CD14-positive monocyte (primary cell): Measurements from ENCODE around the gene IL4R. TPM values are rescaled to one million over a fixed set of nuclear protein-coding genes. Genes with fewer than 3 reads are reported as not detected.

Source experiments
- DNase-seq, 3 donors: peaks; one replicate each; pipeline ENCODE4 v3.0.0-alpha.2; 2011 to 2022
- H2AFZ ChIP-seq: 2 replicates; pipeline ENCODE4 v1.6.0; 2012; ENCODE audit warnings: mild to moderate bottlenecking, low read depth, low read length, inconsistent platforms; ENCODE audit not compliant: insufficient read depth, poor library complexity, severe bottlenecking
- H3K27ac ChIP-seq, 2 donors: 1 replicate in 1 of 2; 2 replicates in 1 of 2; pipeline ENCODE4 v1.5.1; 2012 to 2013; ENCODE audit warnings: low read length in 2 of 2, control low read depth in 1 of 2, inconsistent platforms in 1 of 2, low read depth in 1 of 2, mild to moderate bottlenecking in 1 of 2
- H3K27me3 ChIP-seq, 2 donors: one replicate each; pipeline versions ENCODE4 v1.6.0 to v1.6.1; 2011 to 2013; ENCODE audit warnings: low read length in 2 of 2; ENCODE audit not compliant: control insufficient read depth in 2 of 2, insufficient read depth in 2 of 2
- H3K36me3 ChIP-seq, 2 donors: replicated peaks in 1 of 2; 1 replicate in 1 of 2; 2 replicates in 1 of 2; pipeline versions ENCODE4 v1.5.1 to v1.6.1; 2012 to 2013; ENCODE audit warnings: low read length in 2 of 2, control low read depth in 1 of 2, inconsistent platforms in 1 of 2, mild to moderate bottlenecking in 1 of 2; ENCODE audit not compliant: insufficient read depth in 2 of 2, control insufficient read depth in 1 of 2
- H3K4me1 ChIP-seq, 2 donors: 1 replicate in 1 of 2; 2 replicates in 1 of 2; pipeline versions ENCODE4 v1.5.1 to v1.6.1; 2012 to 2013; ENCODE audit warnings: low read length in 2 of 2, control low read depth in 1 of 2, inconsistent platforms in 1 of 2, mild to moderate bottlenecking in 1 of 2, moderate library complexity in 1 of 2; ENCODE audit not compliant: insufficient read depth in 2 of 2, control insufficient read depth in 1 of 2
- H3K4me2 ChIP-seq: replicated peaks from 2 replicates; pipeline ENCODE3; 2012; ENCODE audit warnings: low read length, moderate library complexity, mild to moderate bottlenecking; ENCODE audit not compliant: poor library complexity, severe bottlenecking; ENCODE audit errors: extremely low read depth
- H3K4me3 ChIP-seq, 3 experiments: fragments of 200-600 bp in 1 of 3; sonication (generic) in 1 of 3; replicated peaks in 1 of 3; 1 replicate in 2 of 3; 2 replicates in 1 of 3; pipeline ENCODE4 v1.5.1; 2011 to 2013; ENCODE audit warnings: low read length in 3 of 3, mild to moderate bottlenecking in 3 of 3, control low read depth in 2 of 3, low read depth in 2 of 3, inconsistent platforms in 1 of 3, moderate library complexity in 1 of 3
- H3K79me2 ChIP-seq: 2 replicates; pipeline ENCODE4 v1.6.0; 2012; ENCODE audit warnings: mild to moderate bottlenecking, control low read depth, inconsistent platforms, low read length, moderate library complexity; ENCODE audit not compliant: insufficient read depth
- H3K9ac ChIP-seq: 2 replicates; pipeline ENCODE4 v1.6.0; 2017; ENCODE audit warnings: low read length, mild to moderate bottlenecking; ENCODE audit not compliant: insufficient read depth, poor library complexity, severe bottlenecking
- H3K9me3 ChIP-seq, 2 donors: replicated peaks in 1 of 2; 1 replicate in 1 of 2; 2 replicates in 1 of 2; pipeline versions ENCODE4 v1.5.1 to v1.6.1; 2012 to 2013; ENCODE audit warnings: low read length in 2 of 2, control low read depth in 1 of 2; ENCODE audit not compliant: control insufficient read depth in 1 of 2, insufficient read depth in 1 of 2
- H4K20me1 ChIP-seq: 2 replicates; pipeline ENCODE4 v1.6.0; 2012; ENCODE audit warnings: mild to moderate bottlenecking, low read length, control low read depth, moderate library complexity; ENCODE audit not compliant: insufficient read depth
- H3K27ac Mint-ChIP-seq, 7 donors: one replicate each; pipeline ENCODE4 v1.8.0; 2020; ENCODE audit warnings: mild to moderate bottlenecking in 7 of 7, mixed read lengths in 7 of 7, moderate library complexity in 6 of 7, inconsistent platforms in 2 of 7
- H3K27me3 Mint-ChIP-seq, 3 donors: one replicate each; pipeline ENCODE4 v1.8.0; 2021 to 2022; ENCODE audit warnings: low read depth in 3 of 3, mild to moderate bottlenecking in 3 of 3, mixed read lengths in 3 of 3, moderate library complexity in 3 of 3, inconsistent platforms in 1 of 3
- H3K36me3 Mint-ChIP-seq, 2 donors: one replicate each; pipeline ENCODE4 v1.8.0; 2020; ENCODE audit warnings: mixed read lengths in 2 of 2, inconsistent platforms in 1 of 2, mild to moderate bottlenecking in 1 of 2
- H3K4me1 Mint-ChIP-seq: one replicate; pipeline ENCODE4 v1.8.0; 2020; ENCODE audit warnings: mild to moderate bottlenecking, mixed read lengths
- H3K4me3 Mint-ChIP-seq, 2 donors: one replicate each; pipeline ENCODE4 v1.8.0; 2020; ENCODE audit warnings: mild to moderate bottlenecking in 2 of 2, mixed read lengths in 2 of 2, moderate library complexity in 1 of 2
- H3K9me3 Mint-ChIP-seq, 7 donors: one replicate each; pipeline ENCODE4 v1.8.0; 2020 to 2022; ENCODE audit warnings: mixed read lengths in 7 of 7, mild to moderate bottlenecking in 6 of 7, moderate library complexity in 6 of 7, inconsistent platforms in 2 of 7
- WGBS: methylation state at CpG from one replicate; pipeline ENCODE4 v1.1.5; 2013; ENCODE audit warnings: missing lambda C conversion rate; ENCODE audit not compliant: insufficient coverage; 5-methylcytosine and 5-hydroxymethylcytosine counted together
- intact Hi-C, 2 donors: fragments of 100-400 bp; cut with micrococcal nuclease; formaldehyde crosslinking; loops; one replicate each; pipeline versions ENCODE4 v1.15.0 to v1.15.1; 2023
- polyA plus RNA-seq, 3 donors: library from polyadenylated mRNA; depleted of rRNA in 1 of 3; unstranded in 2 of 3; stranded (reverse) in 1 of 3; fragments of 300-500 nt in 2 of 3; fragments of >200 nt in 1 of 3; fragmentation: Illumina TruSeq in 2 of 3; gene quantifications; 1 replicate in 2 of 3; 2 replicates in 1 of 3; pipeline ENCODE4 v1.2.3, GENCODE V29; 2012 to 2021
- TF ChIP-seq, protein P1 (sequence below): fragments of 200-600 bp; IDR thresholded peaks from one replicate; pipeline ENCODE4 v1.8.0; 2022; ENCODE audit warnings: antibody characterized with exemption, mild to moderate bottlenecking

The IL4R gene
- polyA plus RNA-seq, 3 donors, result 25.1 to 80.4 (median 35.6) TPM

- Histone ChIP-seq H4K20me1 (peaks cover 53% of the 10 kb centered on the region), H3K4me1 (peaks cover 23 to 34% of the 10 kb centered on the region in 2 donors), H3K27ac (peak overlapping the region in 1 of 2 donors; percentile 68), H2AFZ (no peak overlapping the region), H3K4me3 (no peak overlapping the region), H3K79me2 (peaks cover 60% of the 10 kb centered on the region), H3K4me2 (no peak overlapping the region), H3K9ac (no peak overlapping the region), H3K9me3 (no peaks in the 10 kb centered on the region), H3K27me3 (no peaks in the 10 kb centered on the region), H3K36me3 (peaks cover 52 to 85% of the 10 kb centered on the region in 2 donors)
- H3K4me3 Mint-ChIP-seq, result no peak overlapping the region
- peaks cover 68 to 95% of the 10 kb centered on the region in 2 donors for H3K36me3 Mint-ChIP-seq
- 75% methylated on average over 3 of the region's 9 CpGs for WGBS
- H3K9me3 Mint-ChIP-seq, result peaks cover 0 to 1% (median 0%) of the 10 kb centered on the region in 7 donors
- peaks cover 32% of the 10 kb centered on the region for H3K4me1 Mint-ChIP-seq
- TF ChIP-seq, protein P1, sequence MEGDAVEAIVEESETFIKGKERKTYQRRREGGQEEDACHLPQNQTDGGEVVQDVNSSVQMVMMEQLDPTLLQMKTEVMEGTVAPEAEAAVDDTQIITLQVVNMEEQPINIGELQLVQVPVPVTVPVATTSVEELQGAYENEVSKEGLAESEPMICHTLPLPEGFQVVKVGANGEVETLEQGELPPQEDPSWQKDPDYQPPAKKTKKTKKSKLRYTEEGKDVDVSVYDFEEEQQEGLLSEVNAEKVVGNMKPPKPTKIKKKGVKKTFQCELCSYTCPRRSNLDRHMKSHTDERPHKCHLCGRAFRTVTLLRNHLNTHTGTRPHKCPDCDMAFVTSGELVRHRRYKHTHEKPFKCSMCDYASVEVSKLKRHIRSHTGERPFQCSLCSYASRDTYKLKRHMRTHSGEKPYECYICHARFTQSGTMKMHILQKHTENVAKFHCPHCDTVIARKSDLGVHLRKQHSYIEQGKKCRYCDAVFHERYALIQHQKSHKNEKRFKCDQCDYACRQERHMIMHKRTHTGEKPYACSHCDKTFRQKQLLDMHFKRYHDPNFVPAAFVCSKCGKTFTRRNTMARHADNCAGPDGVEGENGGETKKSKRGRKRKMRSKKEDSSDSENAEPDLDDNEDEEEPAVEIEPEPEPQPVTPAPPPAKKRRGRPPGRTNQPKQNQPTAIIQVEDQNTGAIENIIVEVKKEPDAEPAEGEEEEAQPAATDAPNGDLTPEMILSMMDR, result no peak
- peaks cover 0 to 6% (median 0%) of the 10 kb centered on the region in 3 donors for H3K27me3 Mint-ChIP-seq
- intact Hi-C loops, result no loop called here
- H3K27ac Mint-ChIP-seq, result peak overlapping the region in 5 of 7 donors; percentile 16 to 78 (median 71)
- DNase-seq, result peak in 1 of 3 donors; percentile 26
Measured at GRCh38 chr16:27341549-27341948, 27.8 kb downstream of the IL4R start.

DNA sequence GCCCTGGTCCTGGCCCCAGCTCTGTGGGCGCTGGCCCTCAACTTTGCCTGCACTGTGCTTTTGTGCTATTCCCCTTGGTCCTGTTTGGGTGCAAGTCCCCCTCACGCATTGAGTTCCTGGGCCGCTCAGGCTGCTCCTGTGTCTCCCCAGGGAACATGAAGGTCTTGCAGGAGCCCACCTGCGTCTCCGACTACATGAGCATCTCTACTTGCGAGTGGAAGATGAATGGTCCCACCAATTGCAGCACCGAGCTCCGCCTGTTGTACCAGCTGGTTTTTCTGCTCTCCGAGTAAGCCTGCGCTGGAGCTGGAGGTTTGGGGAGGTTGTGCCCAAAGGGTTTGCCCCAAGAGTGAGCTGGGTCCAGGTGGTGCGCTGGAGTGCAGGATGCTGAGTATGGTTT, 28.2 kb downstream of the IL4R start:
- Histone ChIP-seq H3K4me3 (no peak overlapping the region), H3K4me1 (peaks cover 27 to 38% of the 10 kb centered on the region in 2 donors), H3K9ac (no peak overlapping the region), H3K27me3 (no peaks in the 10 kb centered on the region), H3K36me3 (peaks cover 53 to 85% of the 10 kb centered on the region in 2 donors), H3K4me2 (no peak overlapping the region), H3K79me2 (peaks cover 56% of the 10 kb centered on the region), H3K27ac (peak overlapping the region in 1 of 2 donors; percentile 68), H2AFZ (no peak overlapping the region), H4K20me1 (peaks cover 50% of the 10 kb centered on the region), H3K9me3 (no peaks in the 10 kb centered on the region)
- Mint-ChIP-seq H3K27ac (peak overlapping the region in 6 of 7 donors; percentile 30 to 73 (median 48)), H3K4me1 (peaks cover 37% of the 10 kb centered on the region), H3K36me3 (peaks cover 69 to 96% of the 10 kb centered on the region in 2 donors), H3K4me3 (no peak overlapping the region), H3K9me3 (peaks cover 0 to 1% (median 0%) of the 10 kb centered on the region in 7 donors), H3K27me3 (peaks cover 0 to 6% (median 0%) of the 10 kb centered on the region in 3 donors)
- no peak for DNase-seq
- intact Hi-C loops, result no loop called here
- TF ChIP-seq, protein P1, result no peak
- WGBS, result 97% methylated on average over 11 of the region's 11 CpGs
